ENCODE measurements around the gene OPA3. TPM values are rescaled to one million over a fixed set of nuclear protein-coding genes. Genes with fewer than 3 reads are reported as not detected.
A peak's percentile ranks its signal among the peaks of the same experiment; 100 is the strongest.

The OPA3 gene
- total RNA-seq, 1 experiment from 2014 or later: 11.1 TPM

- H3K9ac ChIP-seq (ENCODE audit: low read length): peak overlapping the region; percentile 50
- peak overlapping the region in 1 of 2 experiments; percentile 17; a peak in 1 of 4 replicates for H3K4me3 ChIP-seq (replicated peaks in 1 of 2; ENCODE audit: low read depth in 1 of 2, low read length in 2 of 2)
- H3K36me3 ChIP-seq (ENCODE audit: control insufficient read depth in 1 of 2, insufficient read depth in 2 of 2, low read length in 2 of 2): peaks cover 0 to 6% of the 10 kb centered on the region in 2 experiments; a peak in 2 of 4 replicates
- no TSS peak for BruUV-seq (replicated peaks)
- no peaks in the 10 kb centered on the region for H4K20me1 ChIP-seq (ENCODE audit: insufficient read depth)
- intact Hi-C loops (cut with micrococcal nuclease): loop anchor here (5.0 kb wide), 1 partner anchor 35 kb away; no protein-coding TSS in a partner anchor
- H3K9me3 ChIP-seq (ENCODE audit: control insufficient read depth in 1 of 2, insufficient read depth in 1 of 2, low read depth in 1 of 2, low read length in 2 of 2): no peaks in the 10 kb centered on the region
- no peak for TF ChIP-seq EZH2phosphoT487 (IDR thresholded peaks at IDR 0.05; ENCODE audit: borderline replicate concordance)
- TF ChIP-seq CTCF (IDR thresholded peaks at IDR 0.05 in 2 of 3, conservative IDR thresholded peaks at IDR 0.05 in 1 of 3; ENCODE audit: borderline replicate concordance in 1 of 3, insufficient read depth in 1 of 3, low read depth in 2 of 3, low read length in 2 of 3): peak; percentile 78 to 93 (median 82)
- TF ChIP-seq REST (IDR thresholded peaks at IDR 0.05; ENCODE audit: low read depth): no peak
- no peak for TF ChIP-seq ELF1 (IDR thresholded peaks at IDR 0.05; ENCODE audit: borderline replicate concordance, low read depth)
- TF ChIP-seq POLR2AphosphoS5 (IDR thresholded peaks at IDR 0.05; ENCODE audit: low read depth, low read length): peak; percentile 48; the same call in 1 of the 2 replicates
- no peak; the same call in 1 of the 2 replicates for TF ChIP-seq ZFX (IDR thresholded peaks at IDR 0.05)
- TF ChIP-seq, protein P1, sequence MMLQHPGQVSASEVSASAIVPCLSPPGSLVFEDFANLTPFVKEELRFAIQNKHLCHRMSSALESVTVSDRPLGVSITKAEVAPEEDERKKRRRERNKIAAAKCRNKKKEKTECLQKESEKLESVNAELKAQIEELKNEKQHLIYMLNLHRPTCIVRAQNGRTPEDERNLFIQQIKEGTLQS (IDR thresholded peaks at IDR 0.05): no peak
- no peak for TF ChIP-seq EZH2 (IDR thresholded peaks at IDR 0.05)
- peak; percentile 84 for TF ChIP-seq RAD21 (IDR thresholded peaks at IDR 0.05; ENCODE audit: low read depth)
- TF ChIP-seq EGR1 (IDR thresholded peaks at IDR 0.05; ENCODE audit: low read depth): no peak
- TF ChIP-seq, protein P2, sequence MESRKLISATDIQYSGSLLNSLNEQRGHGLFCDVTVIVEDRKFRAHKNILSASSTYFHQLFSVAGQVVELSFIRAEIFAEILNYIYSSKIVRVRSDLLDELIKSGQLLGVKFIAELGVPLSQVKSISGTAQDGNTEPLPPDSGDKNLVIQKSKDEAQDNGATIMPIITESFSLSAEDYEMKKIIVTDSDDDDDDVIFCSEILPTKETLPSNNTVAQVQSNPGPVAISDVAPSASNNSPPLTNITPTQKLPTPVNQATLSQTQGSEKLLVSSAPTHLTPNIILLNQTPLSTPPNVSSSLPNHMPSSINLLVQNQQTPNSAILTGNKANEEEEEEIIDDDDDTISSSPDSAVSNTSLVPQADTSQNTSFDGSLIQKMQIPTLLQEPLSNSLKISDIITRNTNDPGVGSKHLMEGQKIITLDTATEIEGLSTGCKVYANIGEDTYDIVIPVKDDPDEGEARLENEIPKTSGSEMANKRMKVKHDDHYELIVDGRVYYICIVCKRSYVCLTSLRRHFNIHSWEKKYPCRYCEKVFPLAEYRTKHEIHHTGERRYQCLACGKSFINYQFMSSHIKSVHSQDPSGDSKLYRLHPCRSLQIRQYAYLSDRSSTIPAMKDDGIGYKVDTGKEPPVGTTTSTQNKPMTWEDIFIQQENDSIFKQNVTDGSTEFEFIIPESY (IDR thresholded peaks at IDR 0.05; ENCODE audit: extremely low read depth, insufficient replicate concordance, low read length): no peak
- TF ChIP-seq MAX (IDR thresholded peaks at IDR 0.05): no peak; the same call in 1 of the 2 replicates
- TF ChIP-seq YY1 (IDR thresholded peaks at IDR 0.05; ENCODE audit: extremely low read depth, insufficient replicate concordance, low read depth, low read length): peak; percentile 43
- TF ChIP-seq POLR2A (IDR thresholded peaks at IDR 0.05; ENCODE audit: borderline replicate concordance, extremely low read depth, insufficient read depth, insufficient read length): no peak
- TF ChIP-seq SRF (IDR thresholded peaks at IDR 0.05; ENCODE audit: low read depth): no peak
- peak; percentile 96 for TF ChIP-seq TCF7L2 (IDR thresholded peaks at IDR 0.05; ENCODE audit: borderline replicate concordance, extremely low read depth, insufficient read depth, insufficient read length)
- ChIA-PET CTCF (interaction anchor here (1.0 to 1.6 kb wide), 3 partner anchors 16 to 63 kb away, joined by 3 to 10 read pairs (median 3); no protein-coding TSS in a partner anchor), POLR2A (interaction anchor here (1.0 kb wide), 1 partner anchor 34 kb away, joined by 5 read pairs; no protein-coding TSS in a partner anchor), RAD21 (ENCODE audit: low non-redundant PET in 1 of 2, low total read pairs in 2 of 2, uncharacterized antibody in 2 of 2, unreplicated experiment in 2 of 2) (interaction anchor here in 1 of 2 experiments (1.0 kb wide), 1 partner anchor 35 kb away, joined by 4 read pairs; no protein-coding TSS in a partner anchor)
- DNase-seq (ENCODE audit: low read depth, low spot score): no peak
- H3K4me2 ChIP-seq (ENCODE audit: low read length): peak overlapping the region; percentile 63
- peak; percentile 80 for ATAC-seq
- H3K27me3 ChIP-seq (ENCODE audit: insufficient read depth, low read length): no peaks in the 10 kb centered on the region
- no peaks in the 10 kb centered on the region for H3K9me2 ChIP-seq (ENCODE audit: insufficient read depth)
- H3K79me2 ChIP-seq (ENCODE audit: insufficient read depth, low read length): no peaks in the 10 kb centered on the region
- H2AFZ ChIP-seq (ENCODE audit: low read depth, low read length, poor library complexity, severe bottlenecking): no peak overlapping the region
- peak overlapping the region; percentile 72 for H3K27ac ChIP-seq (ENCODE audit: low read depth, low read length)
- H3K4me1 ChIP-seq (ENCODE audit: control insufficient read depth in 1 of 2, insufficient read depth in 2 of 2, low read length in 2 of 2): peaks cover 12 to 13% of the 10 kb centered on the region in 2 experiments
Observed at GRCh38 chr19:45607071-45608029, 22.7 kb upstream of the OPA3 start.
